Peyer's patch (tissue), 4 donors: ENCODE measurements around the gene ZFP69B. TPM values are rescaled to one million over a fixed set of nuclear protein-coding genes. Genes with fewer than 3 reads are reported as not detected.
A peak's percentile ranks its signal among the peaks of the same experiment; 100 is the strongest.

Experiments
- DNase-seq, 3 donors: peaks; one replicate each; pipeline ENCODE4 v3.0.0-alpha.2; 2017 to 2019
- H3K27ac ChIP-seq, 4 donors: fragments of 200-600 bp; sonication (generic); one replicate each; pipeline ENCODE4 v1.5.1; 2016 to 2019
- H3K27me3 ChIP-seq, 2 donors: fragments of 200-600 bp; sonication (generic); one replicate each; pipeline ENCODE4 v1.5.1; 2019
- H3K36me3 ChIP-seq, 3 donors: fragments of 200-600 bp; sonication (generic); one replicate each; pipeline ENCODE4 v1.5.1; 2016 to 2019
- H3K4me1 ChIP-seq, 4 donors: fragments of 200-600 bp; sonication (generic); one replicate each; pipeline ENCODE4 v1.5.1; 2016 to 2019
- H3K4me3 ChIP-seq, 4 donors: fragments of 200-600 bp; sonication (generic); 1 replicate in 3 of 4; 2 replicates in 1 of 4; pipeline ENCODE4 v1.5.1; 2016 to 2019; ENCODE audit warnings: mild to moderate bottlenecking in 1 of 4
- H3K9me3 ChIP-seq, 4 donors: fragments of 200-600 bp; sonication (generic); one replicate each; pipeline ENCODE4 v1.5.1; 2016 to 2019; ENCODE audit warnings: mild to moderate bottlenecking in 1 of 4
- CTCF ChIP-seq, 6 experiments: fragments of 450-650 bp in 4 of 6; fragments of 200-600 bp in 2 of 6; sonication (generic) in 1 of 6; IDR thresholded peaks; one replicate each; pipeline ENCODE4 v1.5.1; 2017 to 2019; ENCODE audit warnings: antibody characterized with exemption in 6 of 6, mild to moderate bottlenecking in 3 of 6, moderate library complexity in 1 of 6
- POLR2A ChIP-seq, 2 donors: fragments of 450-650 bp; IDR thresholded peaks; one replicate each; pipeline ENCODE4 v1.5.1; 2017; ENCODE audit warnings: antibody characterized with exemption in 2 of 2, mild to moderate bottlenecking in 2 of 2, moderate library complexity in 2 of 2
- total RNA-seq, 4 donors: library from RNA; depleted of rRNA; stranded (reverse); fragments of >200 nt; gene quantifications; one replicate each; pipeline ENCODE4 v1.1.0, GENCODE V29; 2016

The ZFP69B gene
- total RNA-seq, 4 donors from 2014 or later, result 0.88 to 5.8 (median 2.3) TPM

GRCh38 chr1:40438391-40439015 is 11.8 kb upstream of the ZFP69B start:
- no peaks in the 10 kb centered on the region for H3K36me3 ChIP-seq
- H3K9me3 ChIP-seq, result no peaks in the 10 kb centered on the region
- no peaks in the 10 kb centered on the region for H3K4me1 ChIP-seq
- no peak overlapping the region for H3K27ac ChIP-seq
- H3K4me3 ChIP-seq, result no peak overlapping the region
- TF ChIP-seq POLR2A (IDR thresholded peaks at IDR 0.05), result no peak
- TF ChIP-seq CTCF (IDR thresholded peaks at IDR 0.05), result peak; percentile 60 to 74 (median 64)
- DNase-seq, result peak in 1 of 3 donors; percentile 62
- no peaks in the 10 kb centered on the region for H3K27me3 ChIP-seq

- Histone ChIP-seq H3K27ac (no peak overlapping the region), H3K4me1 (no peaks in the 10 kb centered on the region), H3K36me3 (no peaks in the 10 kb centered on the region), H3K27me3 (no peaks in the 10 kb centered on the region), H3K4me3 (no peak overlapping the region), H3K9me3 (no peaks in the 10 kb centered on the region)
- no peak for DNase-seq
- no peak for TF ChIP-seq POLR2A (IDR thresholded peaks at IDR 0.05)
- no peak for TF ChIP-seq CTCF (IDR thresholded peaks at IDR 0.05)
These were observed 11.0 kb upstream of the ZFP69B start for GRCh38 chr1:40439247-40439646.

GRCh38 chr1:40450495-40451237 is 390 bp downstream of the ZFP69B start:
- Histone ChIP-seq H3K4me3 (peak overlapping the region; percentile 64 to 77 (median 70)), H3K36me3 (no peaks in the 10 kb centered on the region), H3K4me1 (no peaks in the 10 kb centered on the region), H3K9me3 (peaks cover 0 to 9% (median 1%) of the 10 kb centered on the region in 4 donors), H3K27me3 (no peaks in the 10 kb centered on the region), H3K27ac (peak overlapping the region; percentile 57 to 86 (median 70))
- DNase-seq, result peak in 2 of 3 donors; percentile 43 to 64
- TF ChIP-seq CTCF (IDR thresholded peaks at IDR 0.05), result no peak

GRCh38 chr1:40451238-40451585 is 936 bp downstream of the ZFP69B start:
- H3K9me3 ChIP-seq, result peaks cover 0 to 9% (median 1%) of the 10 kb centered on the region in 4 donors

GRCh38 chr1:40454873-40455272 is 4.6 kb downstream of the ZFP69B start:
- TF ChIP-seq CTCF (IDR thresholded peaks at IDR 0.05), result no peak
- TF ChIP-seq POLR2A (IDR thresholded peaks at IDR 0.05), result no peak
- DNase-seq, result no peak
- Histone ChIP-seq H3K9me3 (peaks cover 0 to 40% (median 4%) of the 10 kb centered on the region in 4 donors), H3K36me3 (peaks cover 0 to 17% (median 0%) of the 10 kb centered on the region in 3 donors), H3K4me1 (no peaks in the 10 kb centered on the region), H3K27me3 (no peaks in the 10 kb centered on the region), H3K27ac (no peak overlapping the region), H3K4me3 (no peak overlapping the region)

More at GRCh38 chr1:40451238-40451585, 936 bp downstream of the ZFP69B start:
- no peaks in the 10 kb centered on the region for H3K36me3 ChIP-seq
- peak overlapping the region in 1 of 4 donors; percentile 86 for H3K27ac ChIP-seq
- no peak overlapping the region for H3K4me3 ChIP-seq
- H3K4me1 ChIP-seq, result no peaks in the 10 kb centered on the region
- no peaks in the 10 kb centered on the region for H3K27me3 ChIP-seq
- no peak for TF ChIP-seq CTCF (IDR thresholded peaks at IDR 0.05)
- no peak for TF ChIP-seq POLR2A (IDR thresholded peaks at IDR 0.05)
- DNase-seq, result no peak
